Sigmoid colon (tissue), 7 donors: ENCODE results near the gene SCYGR4. TPM values are rescaled to one million over a fixed set of nuclear protein-coding genes. Genes with fewer than 3 reads are reported as not detected.

ENCODE experiments used
- DNase-seq: peaks from one replicate; pipeline ENCODE4 v3.0.0-alpha.2; 2019
- H3K27ac ChIP-seq, 4 donors: fragments of 200-600 bp; sonication (generic); one replicate each; pipeline ENCODE4 v1.5.1; 2016 to 2019; ENCODE audit warnings: mild to moderate bottlenecking in 1 of 4
- H3K27me3 ChIP-seq, 3 donors: fragments of 200-600 bp; sonication (generic); one replicate each; pipeline ENCODE4 v1.5.1; 2019; ENCODE audit warnings: mild to moderate bottlenecking in 1 of 3
- H3K36me3 ChIP-seq, 4 donors: fragments of 200-600 bp; sonication (generic); one replicate each; pipeline ENCODE4 v1.5.1; 2016 to 2019
- H3K4me1 ChIP-seq, 4 donors: fragments of 200-600 bp; sonication (generic); one replicate each; pipeline ENCODE4 v1.5.1; 2017 to 2019
- H3K4me3 ChIP-seq, 4 donors: fragments of 200-600 bp; sonication (generic); one replicate each; pipeline ENCODE4 v1.5.1; 2017 to 2019; ENCODE audit warnings: mild to moderate bottlenecking in 2 of 4, moderate library complexity in 1 of 4
- H3K9me3 ChIP-seq, 4 donors: fragments of 200-600 bp in 3 of 4; sonication (generic) in 3 of 4; one replicate each; pipeline versions ENCODE4 v1.5.1 to v1.6.1; 2013 to 2019
- CTCF ChIP-seq, 4 experiments: fragments of 450-650 bp in 3 of 4; fragments of 200-600 bp in 1 of 4; IDR thresholded peaks; one replicate each; pipeline ENCODE4 v1.5.1; 2016 to 2019; ENCODE audit warnings: antibody characterized with exemption in 4 of 4, mild to moderate bottlenecking in 3 of 4, moderate library complexity in 2 of 4
- EP300 ChIP-seq, 4 donors: sonication (generic); formaldehyde crosslinking; IDR thresholded peaks; one replicate each; pipeline ENCODE4 v1.6.1; 2017; ENCODE audit warnings: antibody characterized with exemption in 4 of 4
- POLR2A ChIP-seq, 2 donors: fragments of 450-650 bp; IDR thresholded peaks; one replicate each; pipeline ENCODE4 v1.6.1; 2016; ENCODE audit warnings: antibody characterized with exemption in 2 of 2, mild to moderate bottlenecking in 2 of 2, moderate library complexity in 2 of 2
- POLR2AphosphoS5 ChIP-seq, 4 donors: sonication (generic); formaldehyde crosslinking; IDR thresholded peaks; one replicate each; pipeline ENCODE4 v1.6.1; 2017; ENCODE audit warnings: antibody characterized with exemption in 4 of 4
- WGBS, 2 donors: extraction: QIAGEN DNeasy Blood & Tissue Kit; methylation state at CpG; one replicate each; pipeline ENCODE4 v1.1.7; 2013; 5-methylcytosine and 5-hydroxymethylcytosine counted together
- intact Hi-C: fragments of 100-400 bp; cut with DNase I; formaldehyde crosslinking; loops from one replicate; pipeline ENCODE4 v1.15.1; 2023
- polyA plus RNA-seq, 3 donors: library from polyadenylated mRNA; stranded (reverse); fragments of 200-250 nt; gene quantifications; one replicate each; pipeline ENCODE4 v1.2.3, GENCODE V29; 2013
- total RNA-seq, 4 donors: library from RNA; depleted of rRNA; stranded (reverse); fragments of >200 nt; gene quantifications; one replicate each; pipeline ENCODE4 v1.1.0, GENCODE V29; 2016
- donor health status: healthy with polysubstance abuse.
- donor health status: Bipolar disorder and iron deficiency.
- donor health status: healthy.

The SCYGR4 gene
- total and polyA plus RNA-seq, 7 donors, result not detected

GRCh38 chr2:227623226-227623625 lies 5.9 kb downstream of the SCYGR4 start:
- intact Hi-C loops, result no loop called here
- no peaks in the 10 kb centered on the region for H3K9me3 ChIP-seq
- H3K27me3 ChIP-seq, result no peaks in the 10 kb centered on the region
- DNase-seq, result no peak
- no peak overlapping the region for H3K27ac ChIP-seq
- H3K36me3 ChIP-seq, result no peaks in the 10 kb centered on the region
- no peaks in the 10 kb centered on the region for H3K4me1 ChIP-seq
- TF ChIP-seq EP300 (IDR thresholded peaks at IDR 0.05), result no peak
- no peak for TF ChIP-seq POLR2A (IDR thresholded peaks at IDR 0.05)
- no peak for TF ChIP-seq POLR2AphosphoS5 (IDR thresholded peaks at IDR 0.05)
- no peak for TF ChIP-seq CTCF (IDR thresholded peaks at IDR 0.05)
- H3K4me3 ChIP-seq, result no peak overlapping the region

GRCh38 chr2:227625420-227625819 lies 8.1 kb downstream of the SCYGR4 start:
- H3K36me3 ChIP-seq, result no peaks in the 10 kb centered on the region
- WGBS, 2 donors, result 62 to 81% methylated on average over 2 of the region's 2 CpGs
- no peaks in the 10 kb centered on the region for H3K9me3 ChIP-seq
- H3K4me3 ChIP-seq, result no peak overlapping the region
- intact Hi-C loops, result no loop called here
- TF ChIP-seq EP300 (IDR thresholded peaks at IDR 0.05) (no peak), CTCF (IDR thresholded peaks at IDR 0.05) (no peak), POLR2A (IDR thresholded peaks at IDR 0.05) (no peak), POLR2AphosphoS5 (IDR thresholded peaks at IDR 0.05) (no peak)
- H3K4me1 ChIP-seq, result no peaks in the 10 kb centered on the region
- no peak overlapping the region for H3K27ac ChIP-seq
- H3K27me3 ChIP-seq, result no peaks in the 10 kb centered on the region
- DNase-seq, result no peak

GRCh38 chr2:227626580-227627151 lies 9.4 kb downstream of the SCYGR4 start:
- Histone ChIP-seq H3K4me1 (no peaks in the 10 kb centered on the region), H3K27ac (no peak overlapping the region), H3K9me3 (no peaks in the 10 kb centered on the region), H3K27me3 (no peaks in the 10 kb centered on the region), H3K36me3 (no peaks in the 10 kb centered on the region), H3K4me3 (no peak overlapping the region)
- TF ChIP-seq EP300 (IDR thresholded peaks at IDR 0.05), result no peak
- TF ChIP-seq POLR2AphosphoS5 (IDR thresholded peaks at IDR 0.05), result no peak
- TF ChIP-seq CTCF (IDR thresholded peaks at IDR 0.05), result no peak
- no peak for TF ChIP-seq POLR2A (IDR thresholded peaks at IDR 0.05)
- 90 to 94% methylated on average over 10 of the region's 10 CpGs for WGBS, 2 donors
- intact Hi-C loops, result no loop called here
- no peak for DNase-seq

- no peaks in the 10 kb centered on the region for H3K4me1 ChIP-seq
- no peak overlapping the region for H3K4me3 ChIP-seq
- no peaks in the 10 kb centered on the region for H3K27me3 ChIP-seq
- DNase-seq, result no peak
- WGBS, 2 donors, result 70 to 90% methylated on average over 3 of the region's 3 CpGs
- no peaks in the 10 kb centered on the region for H3K9me3 ChIP-seq
- H3K27ac ChIP-seq, result no peak overlapping the region
- no peak for TF ChIP-seq POLR2A (IDR thresholded peaks at IDR 0.05)
- no peak for TF ChIP-seq EP300 (IDR thresholded peaks at IDR 0.05)
- no peak for TF ChIP-seq CTCF (IDR thresholded peaks at IDR 0.05)
- TF ChIP-seq POLR2AphosphoS5 (IDR thresholded peaks at IDR 0.05), result no peak
- intact Hi-C loops, result no loop called here
- no peaks in the 10 kb centered on the region for H3K36me3 ChIP-seq
Measured at GRCh38 chr2:227627769-227628168, 10.5 kb downstream of the SCYGR4 start.

GRCh38 chr2:227629435-227629834 lies 12.1 kb downstream of the SCYGR4 start:
- Histone ChIP-seq H3K9me3 (no peaks in the 10 kb centered on the region), H3K4me3 (no peak overlapping the region), H3K4me1 (no peaks in the 10 kb centered on the region), H3K27ac (no peak overlapping the region), H3K36me3 (no peaks in the 10 kb centered on the region), H3K27me3 (no peaks in the 10 kb centered on the region)
- intact Hi-C loops, result no loop called here
- TF ChIP-seq POLR2AphosphoS5 (IDR thresholded peaks at IDR 0.05) (no peak), EP300 (IDR thresholded peaks at IDR 0.05) (no peak), POLR2A (IDR thresholded peaks at IDR 0.05) (no peak), CTCF (IDR thresholded peaks at IDR 0.05) (no peak)
- no peak for DNase-seq
- 81 to 84% methylated on average over 7 of the region's 7 CpGs for WGBS, 2 donors
